ENCODE measurements around the gene EHD4.

DNA sequence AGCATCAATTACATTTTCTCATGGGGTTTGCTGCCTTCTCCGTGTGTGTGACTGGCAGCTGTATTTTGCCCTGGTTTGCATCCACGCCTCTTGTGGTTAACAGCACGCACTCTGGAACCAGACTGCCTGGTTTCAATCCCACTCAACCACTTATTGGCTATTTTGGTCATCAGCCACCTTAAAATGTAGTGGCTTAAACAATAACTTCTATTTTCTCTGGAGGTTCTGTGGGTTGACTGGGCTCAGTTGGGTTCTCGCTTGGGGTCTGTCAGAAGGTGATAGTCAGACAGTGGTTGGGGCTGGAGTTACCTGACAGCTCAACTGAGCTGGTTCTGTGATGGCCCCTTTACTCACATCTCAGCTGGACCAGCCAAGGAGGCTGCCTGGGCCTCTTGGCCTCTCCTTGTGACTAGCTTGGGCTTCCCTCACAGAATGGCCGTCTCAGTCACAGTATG lies 36.8 kb downstream of the EHD4 start:
- no peak; the same call in 1 of the 2 replicates for TF ChIP-seq POLR2AphosphoS5 (IDR thresholded peaks at IDR 0.05; ENCODE audit: low read depth, low read length)
- no peak for TF ChIP-seq TAF1 (IDR thresholded peaks at IDR 0.05; ENCODE audit: borderline replicate concordance, low read depth, low read length)

Measured in GM12892 (cell line).